Uterus (tissue), 2 donors: ENCODE results near the gene ADAMTS15.

Experiments used
- POLR2A ChIP-seq, 2 donors: fragments of 450-650 bp; IDR thresholded peaks; one replicate each; pipeline ENCODE4 v1.6.1; 2016; ENCODE audit warnings: antibody characterized with exemption in 2 of 2, mild to moderate bottlenecking in 1 of 2, moderate library complexity in 1 of 2
- TF ChIP-seq, protein P1 (sequence below), 4 experiments: fragments of 200-600 bp in 2 of 4; fragments of 450-650 bp in 2 of 4; sonication (generic) in 2 of 4; IDR thresholded peaks; one replicate each; pipeline ENCODE4 v1.5.1; 2016 to 2019; ENCODE audit warnings: antibody characterized with exemption in 4 of 4, mild to moderate bottlenecking in 2 of 4, moderate library complexity in 1 of 4

DNA sequence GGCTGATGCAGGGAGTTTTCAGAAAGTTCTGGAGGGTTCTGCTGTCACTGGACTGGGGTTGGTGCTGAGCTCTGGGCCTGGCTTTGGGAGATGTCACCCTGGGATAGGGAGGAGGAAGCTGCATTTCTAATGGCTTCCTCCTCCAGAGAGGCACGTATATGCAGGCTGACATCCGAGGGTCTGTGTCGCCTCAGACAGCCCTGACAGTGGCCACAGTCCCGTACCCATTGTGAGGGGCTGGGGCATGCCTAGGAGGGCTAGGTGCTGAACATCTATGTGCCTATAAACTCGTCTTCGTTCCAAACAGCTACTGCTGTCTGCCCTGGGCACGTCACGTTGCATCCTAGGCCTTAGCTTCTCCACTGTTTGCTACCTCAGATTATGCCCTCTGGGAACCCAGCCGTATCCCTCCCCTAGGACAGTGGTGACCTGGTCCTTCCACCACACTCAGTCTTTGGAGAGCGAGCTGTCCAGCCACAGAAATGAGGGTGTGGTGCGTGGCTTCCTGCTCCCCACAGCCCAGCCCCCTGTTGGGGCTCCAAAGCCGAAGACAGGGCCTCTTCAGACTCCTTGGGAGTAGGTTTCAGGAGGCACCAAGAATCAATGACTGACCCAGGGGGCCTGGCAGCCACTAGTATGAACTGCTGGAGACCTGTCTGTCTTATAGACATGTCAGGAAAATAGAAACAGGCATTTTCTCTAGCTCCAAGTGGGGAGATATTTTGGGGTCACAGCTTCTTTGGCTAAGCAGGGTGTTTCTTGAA, 26.4 kb downstream of the ADAMTS15 start:
- TF ChIP-seq, protein P1, sequence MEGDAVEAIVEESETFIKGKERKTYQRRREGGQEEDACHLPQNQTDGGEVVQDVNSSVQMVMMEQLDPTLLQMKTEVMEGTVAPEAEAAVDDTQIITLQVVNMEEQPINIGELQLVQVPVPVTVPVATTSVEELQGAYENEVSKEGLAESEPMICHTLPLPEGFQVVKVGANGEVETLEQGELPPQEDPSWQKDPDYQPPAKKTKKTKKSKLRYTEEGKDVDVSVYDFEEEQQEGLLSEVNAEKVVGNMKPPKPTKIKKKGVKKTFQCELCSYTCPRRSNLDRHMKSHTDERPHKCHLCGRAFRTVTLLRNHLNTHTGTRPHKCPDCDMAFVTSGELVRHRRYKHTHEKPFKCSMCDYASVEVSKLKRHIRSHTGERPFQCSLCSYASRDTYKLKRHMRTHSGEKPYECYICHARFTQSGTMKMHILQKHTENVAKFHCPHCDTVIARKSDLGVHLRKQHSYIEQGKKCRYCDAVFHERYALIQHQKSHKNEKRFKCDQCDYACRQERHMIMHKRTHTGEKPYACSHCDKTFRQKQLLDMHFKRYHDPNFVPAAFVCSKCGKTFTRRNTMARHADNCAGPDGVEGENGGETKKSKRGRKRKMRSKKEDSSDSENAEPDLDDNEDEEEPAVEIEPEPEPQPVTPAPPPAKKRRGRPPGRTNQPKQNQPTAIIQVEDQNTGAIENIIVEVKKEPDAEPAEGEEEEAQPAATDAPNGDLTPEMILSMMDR (IDR thresholded peaks at IDR 0.05) = no peak
- no peak for TF ChIP-seq POLR2A (IDR thresholded peaks at IDR 0.05)
